Dedifferentiated amniotic fluid mesenchymal stem cell (primary cell): ENCODE data around the gene KLHL29.

ENCODE experiments used
- DNase-seq: peaks from one replicate; pipeline ENCODE4 v3.0.0-alpha.2; 2016; ENCODE audit errors: extremely low spot score

KLHL29 gene

DNA sequence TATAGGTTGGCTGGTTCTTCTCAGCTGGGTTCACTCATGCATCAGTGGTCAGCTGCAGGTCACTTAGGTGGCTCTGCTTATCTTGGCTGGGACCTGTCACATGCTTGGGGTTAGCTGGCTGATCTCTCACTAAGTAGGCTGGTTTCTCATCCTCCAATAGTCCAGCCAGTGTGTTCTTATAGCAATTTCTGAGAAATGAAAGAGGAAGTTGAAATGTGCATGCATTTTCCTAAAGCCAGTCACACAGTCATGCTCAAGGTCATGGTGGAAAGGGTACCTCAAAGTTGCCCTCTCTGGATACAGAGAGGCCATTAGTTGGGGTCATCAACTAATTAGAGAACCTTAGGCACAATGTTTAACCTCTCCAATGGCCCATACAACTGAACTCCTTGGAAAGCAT, 64.4 kb downstream of the KLHL29 start:
- DNase-seq: no peak

- no peak for DNase-seq
Measured at GRCh38 chr2:23449831-23450331, 64.9 kb downstream of the KLHL29 start.

DNA sequence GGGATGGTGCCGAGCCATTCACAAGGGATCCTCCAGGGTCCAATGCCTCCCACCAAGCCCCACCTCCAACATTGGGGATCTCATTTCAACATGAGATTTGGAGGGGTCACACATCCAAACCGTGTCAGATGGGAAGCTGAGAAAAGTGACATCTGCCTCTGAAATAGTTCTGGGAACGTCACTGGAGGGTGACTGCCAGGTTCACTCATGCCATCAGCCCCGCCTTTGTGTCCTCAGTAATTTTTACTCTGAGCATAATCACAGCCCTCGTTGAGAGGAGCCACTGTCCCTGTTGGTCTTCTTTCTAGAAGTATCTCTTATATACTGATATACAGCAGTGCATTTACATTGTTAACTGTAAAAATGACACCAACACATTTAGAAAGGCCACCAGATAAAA, 67.4 kb downstream of the KLHL29 start:
- DNase-seq: no peak

- DNase-seq: no peak
Measured at GRCh38 chr2:23452853-23453420, 68.0 kb downstream of the KLHL29 start.

DNA sequence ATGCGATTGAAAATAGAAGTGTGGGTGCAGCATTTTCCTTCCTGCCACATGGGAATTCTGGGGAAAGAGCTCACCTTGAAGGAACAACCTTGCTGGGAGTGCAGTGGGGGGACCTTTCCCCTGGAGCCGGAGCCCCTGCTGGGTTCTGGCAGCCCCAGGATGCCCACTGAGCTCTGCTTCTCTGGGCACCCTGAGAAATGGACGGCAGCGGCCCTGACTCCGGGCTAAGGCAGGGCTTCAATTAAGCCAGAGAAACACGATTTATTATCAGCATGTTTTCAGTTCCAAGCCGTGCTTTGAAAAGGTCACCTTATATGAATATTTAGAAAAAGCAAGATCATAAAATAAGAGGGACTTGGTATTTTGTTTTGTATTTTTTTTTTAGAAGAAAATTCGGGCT, 68.5 kb downstream of the KLHL29 start:
- no peak for DNase-seq

- DNase-seq: no peak
Measured at GRCh38 chr2:23453836-23454460, 69.0 kb downstream of the KLHL29 start.

DNA sequence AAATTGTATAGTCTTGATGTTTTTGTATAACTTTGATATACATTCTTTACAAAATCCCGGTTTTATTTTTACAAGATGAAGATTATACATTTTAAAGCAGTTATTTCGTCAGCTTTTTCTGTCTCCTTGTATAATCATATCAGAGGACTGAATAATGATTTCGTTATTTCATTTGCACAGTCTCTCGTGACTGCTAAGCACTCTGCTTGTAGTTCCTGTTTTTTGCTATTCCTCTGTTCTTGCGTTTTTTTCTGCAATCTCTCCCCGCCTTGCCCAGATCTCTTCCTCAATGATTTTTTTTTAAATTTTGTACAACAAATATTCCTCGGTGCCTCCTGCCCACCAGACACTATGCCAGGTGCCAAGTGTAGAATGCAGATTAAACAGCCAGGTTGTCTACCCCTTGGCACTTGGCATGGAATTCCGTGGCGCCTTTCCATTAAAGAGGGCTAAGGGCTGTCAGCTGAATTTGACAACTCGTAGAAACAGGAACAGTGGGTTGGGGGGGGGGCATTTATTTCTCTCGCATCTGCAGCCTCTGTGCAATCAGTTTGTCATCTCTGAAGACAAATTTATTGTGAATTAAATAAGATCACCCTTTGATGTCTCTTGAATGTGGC, 69.6 kb downstream of the KLHL29 start:
- no peak for DNase-seq

DNA sequence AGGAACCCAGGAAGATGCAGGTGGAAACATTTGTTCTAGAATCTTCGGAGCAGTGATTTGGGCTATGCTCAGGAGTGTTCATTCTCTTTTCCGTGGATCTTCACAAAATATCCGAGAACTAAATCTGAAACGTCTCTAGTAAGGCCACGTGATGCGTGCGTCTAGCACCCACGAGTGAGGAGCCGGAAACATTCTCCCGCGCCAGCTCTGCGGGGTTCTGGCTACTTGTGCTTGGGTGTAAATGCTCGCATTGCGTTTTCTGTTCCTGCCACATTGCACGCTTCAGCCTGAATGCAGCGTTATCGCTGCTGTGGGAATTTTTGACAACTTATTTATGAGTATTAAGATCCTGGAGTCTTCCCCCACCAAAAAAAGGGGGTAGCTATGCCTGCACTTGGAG, 71.4 kb downstream of the KLHL29 start:
- no peak for DNase-seq

DNA sequence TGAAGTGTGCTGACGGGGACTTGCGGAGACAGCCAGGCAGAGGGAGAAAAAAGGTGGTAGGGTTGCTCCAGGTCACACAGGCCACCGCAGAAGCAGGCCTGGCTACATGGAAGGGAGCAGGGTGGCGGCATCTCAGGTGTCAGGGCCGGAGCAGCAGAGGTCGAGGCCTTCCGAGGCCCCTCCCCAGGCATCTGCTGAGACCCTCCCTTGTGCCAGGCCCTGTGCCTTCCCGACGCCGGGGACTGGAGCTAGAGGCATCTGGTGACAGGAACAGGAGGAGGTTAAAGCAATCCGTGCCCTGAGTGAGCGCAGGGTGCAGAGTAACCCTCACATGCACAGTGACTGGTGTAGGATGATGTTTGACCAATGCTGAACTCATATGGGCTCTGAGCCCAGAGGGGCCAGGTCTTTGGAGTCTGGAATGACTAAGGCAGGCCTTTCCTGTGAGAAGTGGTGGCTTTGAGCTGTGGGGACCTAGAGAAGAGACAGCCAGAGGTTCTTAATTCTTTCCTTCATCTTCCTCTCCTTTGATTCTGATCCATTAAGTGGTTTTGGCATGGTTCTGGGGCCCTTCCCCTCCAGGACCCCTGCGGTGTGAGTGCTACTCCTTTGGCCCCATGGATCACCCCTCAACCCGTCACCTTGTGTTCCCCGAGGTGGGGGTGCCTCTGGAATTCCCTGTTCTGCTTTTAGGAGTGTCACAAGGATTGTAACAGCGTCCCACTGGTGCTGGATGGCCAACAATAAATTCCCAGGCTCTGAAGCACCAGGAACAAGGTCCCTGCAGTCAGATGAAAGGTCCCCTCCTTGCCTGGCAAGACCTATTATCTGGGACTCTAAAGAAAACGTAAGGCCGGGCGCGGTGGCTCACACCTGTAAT, 72.1 kb downstream of the KLHL29 start:
- no peak for DNase-seq

- DNase-seq: no peak
Measured at GRCh38 chr2:23457990-23458682, 73.2 kb downstream of the KLHL29 start.

GRCh38 chr2:23459032-23459431, 74.1 kb downstream of the KLHL29 start:
- DNase-seq: no peak

- no peak for DNase-seq
Measured at GRCh38 chr2:23460228-23460627, 75.2 kb downstream of the KLHL29 start.

DNA sequence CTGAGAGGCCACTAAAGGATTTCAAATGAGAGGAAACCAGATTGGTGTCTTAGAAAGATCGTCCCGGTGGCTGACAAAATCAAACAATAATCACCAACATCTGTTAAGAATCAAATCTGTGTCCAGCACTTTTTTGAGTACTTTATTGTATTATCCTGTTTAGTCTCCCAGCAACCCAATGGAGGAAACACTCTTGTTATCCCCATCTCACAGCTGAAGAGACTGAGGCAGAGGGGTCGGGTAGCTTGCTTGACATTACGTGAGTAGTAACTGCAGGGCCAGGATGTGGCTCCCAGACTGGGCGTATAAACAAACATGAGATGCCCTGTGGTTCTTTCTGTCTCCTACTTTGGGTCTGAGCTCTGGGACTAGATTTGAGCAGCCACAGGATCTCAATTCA, 76.0 kb downstream of the KLHL29 start:
- DNase-seq: no peak

DNA sequence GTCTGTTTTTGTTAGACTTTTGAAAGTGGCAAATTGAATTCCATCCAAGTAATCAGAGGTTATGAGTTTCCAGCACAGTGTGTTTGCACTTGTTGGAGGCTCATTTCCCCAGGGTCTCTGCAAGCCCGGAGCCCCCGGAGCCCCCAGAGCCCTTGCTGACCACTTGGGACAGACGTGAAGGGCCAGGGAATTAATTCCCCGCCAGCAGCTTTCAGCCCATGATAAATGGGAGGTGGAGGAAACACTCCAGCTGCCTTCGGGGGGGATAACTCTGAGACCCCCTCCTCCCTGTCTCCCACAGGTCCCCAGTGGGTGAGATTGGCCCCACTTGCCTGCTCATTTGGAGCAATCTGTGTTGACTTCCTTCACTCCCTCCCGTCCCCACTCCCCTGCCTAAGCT, 79.2 kb downstream of the KLHL29 start:
- no peak for DNase-seq

- DNase-seq: no peak
Measured at GRCh38 chr2:23464905-23465537, 80.0 kb downstream of the KLHL29 start.

GRCh38 chr2:23465936-23466335, 81.0 kb downstream of the KLHL29 start:
- DNase-seq: no peak

DNA sequence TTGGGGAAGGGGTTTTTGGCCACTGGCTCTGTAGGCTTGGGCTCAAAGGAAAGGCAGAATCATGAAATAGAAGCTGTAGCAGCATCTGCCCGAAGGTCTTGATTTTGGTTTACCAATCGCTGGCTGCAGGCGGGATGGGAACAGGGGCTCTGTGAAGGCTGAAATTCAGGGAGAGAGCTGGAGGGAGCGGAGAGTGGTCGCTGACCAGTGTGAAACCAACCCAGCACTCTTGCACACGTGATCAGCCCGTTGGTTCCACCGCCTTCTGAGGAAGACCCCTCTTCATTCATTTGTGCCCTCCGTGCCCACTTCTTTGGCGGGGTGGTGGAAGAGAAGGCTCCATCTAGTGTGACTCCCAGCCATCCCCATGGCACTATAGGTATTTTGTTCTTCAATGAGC, 82.6 kb downstream of the KLHL29 start:
- DNase-seq: no peak

GRCh38 chr2:23468474-23469141, 83.6 kb downstream of the KLHL29 start:
- DNase-seq: no peak

DNA sequence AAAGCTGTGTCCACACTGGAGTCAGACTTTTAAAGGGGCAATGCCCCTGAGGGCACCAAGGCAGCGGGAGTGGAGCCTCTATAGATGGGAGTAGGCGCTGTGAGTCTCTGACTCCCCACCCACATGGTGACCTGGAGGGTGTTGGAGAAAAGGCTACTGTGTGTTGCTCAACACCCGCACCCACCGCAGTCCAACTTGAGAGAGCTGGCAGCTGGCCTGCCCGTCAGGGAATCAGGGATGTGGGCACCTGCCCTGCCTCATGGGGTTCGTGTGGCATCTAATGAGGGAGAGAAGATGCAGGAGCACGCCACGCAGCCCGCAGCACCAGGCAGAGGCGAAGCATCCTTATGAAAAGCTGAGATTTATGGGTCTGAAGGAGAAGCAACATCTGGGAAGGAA, 84.2 kb downstream of the KLHL29 start:
- no peak for DNase-seq

DNA sequence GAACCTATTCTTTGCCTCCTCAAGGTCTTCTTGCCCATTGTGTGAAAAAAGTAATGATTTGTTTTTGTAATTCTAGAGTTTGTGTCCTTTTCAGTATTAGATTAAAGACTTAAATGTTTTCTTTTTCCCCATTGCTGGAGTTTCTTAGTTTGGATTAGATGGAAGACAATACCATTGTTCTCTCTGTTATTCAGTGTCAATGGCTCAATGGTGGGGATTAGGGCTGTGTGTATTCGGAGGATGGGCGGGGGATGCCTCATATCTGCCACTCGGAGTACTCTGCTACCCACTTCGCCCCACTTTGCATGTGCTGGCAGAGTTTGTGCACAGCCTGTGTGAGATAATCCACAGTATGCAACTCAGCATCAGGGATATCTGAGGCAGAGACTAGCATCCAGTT, 90.1 kb downstream of the KLHL29 start:
- DNase-seq: no peak

- no peak for DNase-seq
Measured at GRCh38 chr2:23475473-23475872, 90.5 kb downstream of the KLHL29 start.
